B cell (primary cell): ENCODE results near the gene PGA3. TPM values are rescaled to one million over a fixed set of nuclear protein-coding genes. Genes with fewer than 3 reads are reported as not detected.

ENCODE experiments used
- ATAC-seq: fragments of 200-7000 bp; cut with Tn5 transposase; one replicate; pipeline ENCODE4 v1.10.0; 2021; ENCODE audit warnings: low read depth, mild to moderate bottlenecking, moderate number of reproducible peaks, moderate library complexity
- CTCF ChIA-PET: fragments of 350-600 bp; sonication (Branson Sonifier 250); formaldehyde crosslinking; loops from one replicate; lab custom pipeline; 2021; ENCODE audit warnings: antibody characterized with exemption, inconsistent platforms; lab: Charles Lee
- POLR2A ChIA-PET: fragments of 350-600 bp; sonication (Branson Sonifier 250); formaldehyde crosslinking; loops from one replicate; lab custom pipeline; 2021; ENCODE audit warnings: antibody characterized with exemption; lab: Charles Lee
- DNase-seq: peaks from one replicate; pipeline ENCODE4 v3.0.0; 2013
- H2AFZ ChIP-seq: 2 replicates; pipeline ENCODE4 v1.6.1; 2012; ENCODE audit warnings: mild to moderate bottlenecking, low read depth, low read length; ENCODE audit not compliant: insufficient read depth, poor library complexity, severe bottlenecking
- H3K27ac ChIP-seq, 2 donors: 1 replicate in 1 of 2; 2 replicates in 1 of 2; pipeline ENCODE4 v1.5.1; 2012 to 2013; ENCODE audit warnings: low read length in 2 of 2, mild to moderate bottlenecking in 2 of 2, moderate library complexity in 1 of 2
- H3K27me3 ChIP-seq, 4 experiments: fragments of 200-600 bp in 1 of 4; sonication (generic) in 1 of 4; replicated peaks in 1 of 4; 1 replicate in 2 of 4; 2 replicates in 2 of 4; pipeline versions ENCODE4 v1.6.1 to v1.7.0; 2013 to 2016; ENCODE audit warnings: low read length in 3 of 4, mild to moderate bottlenecking in 2 of 4, mixed read lengths in 1 of 4, moderate library complexity in 1 of 4; ENCODE audit not compliant: insufficient read depth in 4 of 4, control insufficient read depth in 3 of 4; ENCODE audit errors: control extremely low read depth in 1 of 4
- H3K36me3 ChIP-seq, 2 experiments: replicated peaks in 1 of 2; 1 replicate in 1 of 2; 2 replicates in 1 of 2; pipeline versions ENCODE4 v1.6.1 to v1.7.1; 2013; ENCODE audit warnings: low read length in 1 of 2; ENCODE audit not compliant: insufficient read depth in 2 of 2, control insufficient read depth in 1 of 2; ENCODE audit errors: control extremely low read depth in 1 of 2, extremely low read depth in 1 of 2
- H3K4me1 ChIP-seq, 2 donors: fragments of 200-600 bp in 1 of 2; sonication (generic) in 1 of 2; 1 replicate in 1 of 2; 2 replicates in 1 of 2; pipeline versions ENCODE4 v1.5.1 to v1.6.1; 2013 to 2017; ENCODE audit warnings: low read length in 2 of 2; ENCODE audit not compliant: control insufficient read depth in 2 of 2, insufficient read depth in 2 of 2
- H3K4me2 ChIP-seq: replicated peaks from 2 replicates; pipeline ENCODE3; 2012; ENCODE audit warnings: mild to moderate bottlenecking, low read depth, low read length; ENCODE audit not compliant: poor library complexity, severe bottlenecking
- H3K4me3 ChIP-seq, 5 experiments: fragments of 200-600 bp in 1 of 5; sonication (generic) in 1 of 5; 1 replicate in 3 of 5; 2 replicates in 2 of 5; pipeline versions ENCODE4 v1.5.1 to v1.7.0; 2011 to 2016; ENCODE audit warnings: low read length in 4 of 5, mild to moderate bottlenecking in 4 of 5, low read depth in 2 of 5, control low read depth in 1 of 5, moderate library complexity in 1 of 5; ENCODE audit not compliant: insufficient read depth in 1 of 5; ENCODE audit errors: control extremely low read depth in 1 of 5, extremely low read depth in 1 of 5
- H3K79me2 ChIP-seq: fragments of 200-600 bp; sonication (generic); one replicate; pipeline ENCODE4 v1.6.0; 2016; ENCODE audit warnings: low read length; ENCODE audit not compliant: control insufficient read depth, insufficient read depth
- H3K9ac ChIP-seq: fragments of 200-600 bp; sonication (generic); 2 replicates; pipeline ENCODE4 v1.6.1; 2017; ENCODE audit warnings: mild to moderate bottlenecking, low read length, moderate library complexity
- H3K9me3 ChIP-seq, 3 donors: one replicate each; pipeline versions ENCODE4 v1.6.1 to v1.7.1; 2013; ENCODE audit warnings: low read length in 2 of 3; ENCODE audit not compliant: control insufficient read depth in 2 of 3, insufficient read depth in 1 of 3; ENCODE audit errors: control extremely low read depth in 1 of 3
- H4K20me1 ChIP-seq: 2 replicates; pipeline ENCODE4 v1.6.0; 2012; ENCODE audit warnings: mild to moderate bottlenecking, low read length; ENCODE audit not compliant: insufficient read depth, control insufficient read depth, poor library complexity, severe bottlenecking
- H3K27ac Mint-ChIP-seq: one replicate; pipeline ENCODE4 v1.8.0; 2021; ENCODE audit warnings: mixed read lengths
- H3K27me3 Mint-ChIP-seq: one replicate; pipeline ENCODE4 v1.8.0; 2021; ENCODE audit warnings: mixed read lengths
- H3K4me1 Mint-ChIP-seq: one replicate; pipeline ENCODE4 v1.8.0; 2021; ENCODE audit warnings: mixed read lengths
- H3K4me3 Mint-ChIP-seq: one replicate; pipeline ENCODE4 v1.8.0; 2021; ENCODE audit warnings: mixed read lengths
- H3K9me3 Mint-ChIP-seq: one replicate; pipeline ENCODE4 v1.8.0; 2022; ENCODE audit warnings: mixed read lengths; ENCODE audit not compliant: insufficient read depth
- EZH2 ChIP-seq: IDR thresholded peaks from 2 replicates; pipeline ENCODE4 v1.6.1; 2012; ENCODE audit warnings: borderline replicate concordance, low read depth, mild to moderate bottlenecking, moderate library complexity, low read length; ENCODE audit not compliant: insufficient read depth, poor library complexity, severe bottlenecking
- WGBS: methylation state at CpG from one replicate; pipeline ENCODE4 v1.1.5; 2013; ENCODE audit warnings: missing lambda C conversion rate; ENCODE audit not compliant: insufficient coverage; 5-methylcytosine and 5-hydroxymethylcytosine counted together
- intact Hi-C: fragments of 100-400 bp; cut with micrococcal nuclease; formaldehyde crosslinking; loops from one replicate; pipeline ENCODE4 v1.10.0; 2022
- polyA plus RNA-seq: library from polyadenylated mRNA; depleted of rRNA; stranded (reverse); fragments of >200 nt; gene quantifications from 2 replicates; pipeline ENCODE4 v1.2.3, GENCODE V29; 2012
- total RNA-seq, 2 donors: library from RNA; stranded (reverse); fragments of 120-200 nt in 1 of 2; gene quantifications; 1 replicate in 1 of 2; 2 replicates in 1 of 2; pipeline versions ENCODE4 v1.2.3 to v1.2.4, GENCODE V29; 2013 to 2022
- TF ChIP-seq, protein P1 (sequence below): fragments of 200-600 bp; IDR thresholded peaks from one replicate; pipeline ENCODE4 v1.8.0; 2022; ENCODE audit warnings: antibody characterized with exemption, mild to moderate bottlenecking

The PGA3 gene
- total and polyA plus RNA-seq, 2 donors (not counting 1 experiment from before 2014, with no cell fraction given) = not detected

- Mint-ChIP-seq H3K27ac (peak overlapping the region; percentile 96), H3K4me1 (peaks cover 57% of the 10 kb centered on the region), H3K4me3 (peak overlapping the region; percentile 91), H3K9me3 (peaks cover 2% of the 10 kb centered on the region), H3K27me3 (no peaks in the 10 kb centered on the region)
- CTCF ChIA-PET = interaction anchor here (1.2 to 1.6 kb wide), 7 partner anchors 11 to 329 kb away, joined by 3 to 7 read pairs (median 4); partner anchors contain the start of gene TMEM109
- Histone ChIP-seq H4K20me1 (no peaks in the 10 kb centered on the region), H3K9me3 (no peaks in the 10 kb centered on the region), H3K36me3 (peaks cover 0 to 3% of the 10 kb centered on the region in 2 experiments), H3K4me3 (peak overlapping the region; percentile 32 to 68 (median 60)), H3K9ac (peak overlapping the region; percentile 69), H3K27ac (peak overlapping the region; percentile 94 to 95), H3K79me2 (peaks cover 17% of the 10 kb centered on the region), H3K27me3 (no peaks in the 10 kb centered on the region), H3K4me1 (peaks cover 42 to 50% of the 10 kb centered on the region in 2 donors), H3K4me2 (peak overlapping the region; percentile 78), H2AFZ (peak overlapping the region; percentile 64)
- TF ChIP-seq EZH2 = no peak
- TF ChIP-seq, protein P1, sequence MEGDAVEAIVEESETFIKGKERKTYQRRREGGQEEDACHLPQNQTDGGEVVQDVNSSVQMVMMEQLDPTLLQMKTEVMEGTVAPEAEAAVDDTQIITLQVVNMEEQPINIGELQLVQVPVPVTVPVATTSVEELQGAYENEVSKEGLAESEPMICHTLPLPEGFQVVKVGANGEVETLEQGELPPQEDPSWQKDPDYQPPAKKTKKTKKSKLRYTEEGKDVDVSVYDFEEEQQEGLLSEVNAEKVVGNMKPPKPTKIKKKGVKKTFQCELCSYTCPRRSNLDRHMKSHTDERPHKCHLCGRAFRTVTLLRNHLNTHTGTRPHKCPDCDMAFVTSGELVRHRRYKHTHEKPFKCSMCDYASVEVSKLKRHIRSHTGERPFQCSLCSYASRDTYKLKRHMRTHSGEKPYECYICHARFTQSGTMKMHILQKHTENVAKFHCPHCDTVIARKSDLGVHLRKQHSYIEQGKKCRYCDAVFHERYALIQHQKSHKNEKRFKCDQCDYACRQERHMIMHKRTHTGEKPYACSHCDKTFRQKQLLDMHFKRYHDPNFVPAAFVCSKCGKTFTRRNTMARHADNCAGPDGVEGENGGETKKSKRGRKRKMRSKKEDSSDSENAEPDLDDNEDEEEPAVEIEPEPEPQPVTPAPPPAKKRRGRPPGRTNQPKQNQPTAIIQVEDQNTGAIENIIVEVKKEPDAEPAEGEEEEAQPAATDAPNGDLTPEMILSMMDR = no peak
- ATAC-seq (no peak), DNase-seq (no peak)
- WGBS = 13% methylated on average over 15 of the region's 25 CpGs
- POLR2A ChIA-PET = interaction anchor here (0.6 to 1.8 kb wide), 3 partner anchors 21 to 247 kb away, joined by 4 to 5 read pairs (median 5); partner anchors contain the start of gene TMEM109
- intact Hi-C loops = loop anchor here (1.0 to 10.0 kb wide), 6 partner anchors 90 to 318 kb away; partner anchors contain the start of genes CCDC86, DDB1, PRPF19 and SDHAF2
These were observed 42.7 kb upstream of the PGA3 start for GRCh38 chr11:61160487-61161189.
